ENCODE measurements around the gene PRDM11.

The PRDM11 gene

DNA sequence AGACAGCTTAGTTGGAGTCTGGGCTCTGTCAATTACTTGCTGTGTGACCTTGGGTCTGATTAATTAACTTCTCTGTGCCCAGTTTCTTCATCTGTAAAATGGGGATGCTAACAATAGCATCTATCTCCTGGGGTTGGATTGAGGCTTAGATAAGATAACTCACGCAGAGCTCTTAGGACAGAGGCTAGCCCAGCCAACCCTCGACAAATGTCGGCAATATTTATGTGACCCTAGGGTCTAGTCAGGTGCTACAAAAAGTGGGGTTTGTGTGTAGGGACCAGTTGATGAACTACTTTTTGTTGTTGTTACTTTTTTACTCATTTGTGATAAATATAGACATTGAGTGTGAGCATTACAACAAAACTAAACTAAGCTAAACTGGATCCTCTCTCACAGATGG is 117.3 kb downstream of the PRDM11 start:
- no peak for DNase-seq (ENCODE audit: low spot score)

GRCh38 chr11:45264839-45265515 is 118.5 kb downstream of the PRDM11 start:
- no peak for DNase-seq (ENCODE audit: low spot score)

GRCh38 chr11:45265969-45266675 is 119.7 kb downstream of the PRDM11 start:
- no peak for DNase-seq (ENCODE audit: low spot score)

- no peak for DNase-seq (ENCODE audit: low spot score)
Measured at GRCh38 chr11:45266676-45267020, 120.2 kb downstream of the PRDM11 start.

DNA sequence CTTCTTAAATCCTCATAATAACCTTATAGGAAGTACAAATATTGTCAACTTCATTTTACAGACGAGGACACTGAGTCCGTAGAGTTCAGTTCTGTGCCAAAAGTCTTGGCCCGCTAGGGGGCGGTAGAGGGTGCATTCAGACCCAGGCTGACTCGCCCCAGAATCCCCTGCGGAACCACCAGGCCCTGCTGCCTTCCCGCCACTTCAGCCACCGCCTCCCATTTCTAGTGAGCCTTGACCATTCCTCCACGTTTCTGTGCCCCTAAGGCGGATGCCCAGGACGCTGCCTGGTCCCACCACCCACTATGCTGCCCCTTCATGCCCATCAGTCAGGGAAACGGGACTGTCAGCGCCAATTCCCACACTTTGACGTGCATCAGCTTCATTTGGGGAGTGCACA is 120.6 kb downstream of the PRDM11 start:
- no peak for DNase-seq (ENCODE audit: low spot score)

- DNase-seq (ENCODE audit: low spot score): no peak
Measured at GRCh38 chr11:45267652-45268299, 121.3 kb downstream of the PRDM11 start.

DNA sequence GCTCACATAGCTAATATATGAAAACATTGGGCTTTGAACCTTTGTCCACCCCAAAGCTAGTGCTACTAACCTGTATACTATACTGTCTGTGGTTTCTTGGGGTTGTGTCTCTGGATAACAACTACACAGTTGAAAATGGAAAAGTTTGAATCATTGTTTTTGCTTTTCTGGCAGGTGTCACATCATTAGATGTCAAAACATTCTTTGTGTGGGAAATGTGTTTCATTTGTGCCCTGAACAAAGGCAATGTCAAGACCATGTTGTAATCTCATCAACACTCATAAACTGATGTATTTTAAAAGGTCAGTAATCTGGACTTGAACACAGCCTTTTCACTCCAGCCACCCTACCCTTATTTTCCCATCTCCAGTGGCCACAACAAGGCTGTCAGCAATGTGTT is 123.2 kb downstream of the PRDM11 start:
- no peak for DNase-seq (ENCODE audit: low spot score)

GRCh38 chr11:45270946-45271716 is 124.7 kb downstream of the PRDM11 start:
- DNase-seq (ENCODE audit: low spot score): no peak

DNA sequence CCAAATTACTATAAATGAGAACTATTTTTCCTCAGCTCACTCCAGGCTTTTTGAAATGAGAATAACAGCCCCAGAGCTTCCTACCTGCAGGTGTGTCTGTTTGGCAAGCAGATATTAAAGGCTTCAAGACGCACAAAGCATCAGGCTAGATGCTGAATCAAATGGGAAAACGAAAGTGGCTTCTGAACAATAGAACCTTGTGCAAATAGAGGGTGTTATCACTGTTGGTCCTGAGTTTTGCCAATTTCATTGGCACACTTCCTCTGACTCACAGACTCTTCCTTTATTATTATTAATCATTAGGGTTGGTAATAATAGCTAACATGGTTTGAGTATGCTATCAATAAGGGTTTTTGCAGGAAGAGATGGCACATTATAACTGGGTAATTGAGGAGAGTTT is 126.3 kb downstream of the PRDM11 start:
- DNase-seq (ENCODE audit: low spot score): no peak

DNA sequence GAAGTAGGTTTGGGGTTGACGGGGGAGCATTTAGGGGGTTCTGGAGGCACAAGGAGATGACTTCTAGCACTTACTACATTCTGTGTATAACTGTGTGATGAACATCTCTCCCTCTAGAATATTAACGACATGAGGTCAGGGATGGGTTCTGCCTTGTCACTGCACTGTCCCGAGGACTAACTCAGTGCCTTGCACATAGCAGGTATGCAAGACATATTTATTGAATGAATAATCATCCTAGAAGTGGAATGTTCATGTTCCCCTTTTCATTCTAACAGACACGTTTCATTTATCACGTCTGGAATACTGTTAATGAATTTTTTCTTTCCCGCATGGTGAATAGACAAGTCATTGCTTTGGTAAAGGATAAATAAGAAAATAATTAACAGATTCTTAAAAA is 127.1 kb downstream of the PRDM11 start:
- DNase-seq (ENCODE audit: low spot score): no peak

- DNase-seq (ENCODE audit: low spot score): no peak
Measured at GRCh38 chr11:45274206-45274605, 127.8 kb downstream of the PRDM11 start.

- DNase-seq (ENCODE audit: low spot score): no peak
Measured at GRCh38 chr11:45275828-45276227, 129.4 kb downstream of the PRDM11 start.

GRCh38 chr11:45278714-45279113 is 132.3 kb downstream of the PRDM11 start:
- no peak for DNase-seq (ENCODE audit: low spot score)

- no peak for DNase-seq (ENCODE audit: low spot score)
Measured at GRCh38 chr11:45279645-45280044, 133.2 kb downstream of the PRDM11 start.

DNA sequence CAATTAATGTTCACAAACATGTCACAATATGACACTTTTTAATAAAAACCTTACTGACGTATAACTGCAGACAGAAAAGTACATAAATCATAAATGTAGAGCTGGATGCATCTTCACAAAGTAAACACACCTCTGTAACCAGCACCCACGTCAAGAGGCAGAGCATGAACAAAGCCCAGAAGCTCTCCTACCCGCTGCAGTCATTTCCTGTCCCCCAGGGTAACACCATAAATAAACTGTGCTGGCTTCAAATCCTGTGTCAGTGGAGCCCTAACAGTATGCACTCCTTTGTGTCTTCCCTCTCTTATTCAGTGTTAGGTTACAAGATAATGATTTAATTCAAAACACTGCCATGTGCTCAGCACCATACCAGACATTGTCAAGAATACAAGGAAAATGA is 134.0 kb downstream of the PRDM11 start:
- DNase-seq (ENCODE audit: low spot score): no peak

DNA sequence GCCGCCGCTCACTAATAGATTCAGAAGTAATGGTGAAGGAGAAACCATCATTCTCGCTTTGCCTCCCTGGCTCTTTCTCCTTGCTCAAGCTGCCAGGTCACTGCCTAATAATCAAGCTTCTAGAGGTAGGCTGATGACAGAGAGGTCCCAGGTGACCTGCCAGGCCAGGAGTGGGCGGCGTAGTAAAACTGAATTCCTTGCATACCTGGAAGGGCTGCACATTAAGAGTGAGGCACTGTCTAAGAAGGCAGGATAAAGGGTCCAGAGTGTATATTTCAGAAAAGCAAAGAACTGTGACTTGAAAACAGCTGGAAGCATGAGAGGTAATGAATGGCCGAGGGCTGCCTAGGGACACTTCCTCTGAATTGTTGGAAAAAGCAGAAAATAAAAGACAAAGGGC is 135.6 kb downstream of the PRDM11 start:
- DNase-seq (ENCODE audit: low spot score): no peak

Measured in CD4-positive, alpha-beta T cell treated with Interleukin-6 at 100 ng/mL for 8 hours (primary cell).